ENCODE measurements around the gene ZRSR2. TPM values are rescaled to one million over a fixed set of nuclear protein-coding genes. Genes with fewer than 3 reads are reported as not detected.

The ZRSR2 gene
- total RNA-seq = 4.1 TPM in 2 replicates

GRCh38 chrX:15789979-15790768 lies at the start of gene ZRSR2:
Gene ZRSR2 (plus strand): TSS chrX:15790484. CDS start chrX:15790496, 12 bp downstream.

GRCh38 chrX:15854712-15855567 lies 64.7 kb downstream of the ZRSR2 start, which contains the start of gene AP1S2:
Gene AP1S2 (minus strand): TSS chrX:15854813. CDS start chrX:15852524, 2,289 bp downstream.

Other genes starting within 250 kb of the ZRSR2 start
- gene ACE2, start 189.5 kb upstream of the ZRSR2 start, total RNA-seq = not detected in 2 replicates
- gene CLTRN, start 125.7 kb upstream of the ZRSR2 start, total RNA-seq = 0.32 and 0.52 TPM in 2 replicates
- gene CA5B, start 52.2 kb upstream of the ZRSR2 start, total RNA-seq = 25.2 and 55.1 TPM in 2 replicates
- gene AP1S2, start 64.3 kb downstream of the ZRSR2 start, total RNA-seq = 39.1 and 67.9 TPM in 2 replicates